Liver (tissue), 9 donors: Measurements from ENCODE around the gene EVC2. TPM values are rescaled to one million over a fixed set of nuclear protein-coding genes. Genes with fewer than 3 reads are reported as not detected.

ENCODE experiments used
- DNase-seq: peaks from one replicate; pipeline ENCODE4 v3.0.0-alpha.2; 2017; ENCODE audit warnings: low spot score
- H3K27ac ChIP-seq, 2 donors: one replicate each; pipeline ENCODE4 v1.7.0; 2013; ENCODE audit warnings: inconsistent platforms in 2 of 2, low read length in 2 of 2, control low read depth in 1 of 2, low read depth in 1 of 2, mild to moderate bottlenecking in 1 of 2
- H3K27me3 ChIP-seq, 4 donors: one replicate each; pipeline versions ENCODE4 v1.6.1 to v1.7.0; 2013; ENCODE audit warnings: low read length in 3 of 4, inconsistent platforms in 1 of 4, mild to moderate bottlenecking in 1 of 4, moderate library complexity in 1 of 4; ENCODE audit not compliant: control insufficient read depth in 4 of 4, insufficient read depth in 4 of 4
- H3K36me3 ChIP-seq, 4 donors: one replicate each; pipeline versions ENCODE4 v1.6.1 to v1.7.0; 2013; ENCODE audit warnings: low read length in 3 of 4, mild to moderate bottlenecking in 3 of 4, low read depth in 1 of 4, moderate library complexity in 1 of 4; ENCODE audit not compliant: control insufficient read depth in 4 of 4, insufficient read depth in 3 of 4
- H3K4me1 ChIP-seq, 4 donors: one replicate each; pipeline versions ENCODE4 v1.6.1 to v1.7.0; 2013; ENCODE audit warnings: low read length in 3 of 4, mild to moderate bottlenecking in 3 of 4, moderate library complexity in 1 of 4; ENCODE audit not compliant: control insufficient read depth in 4 of 4, insufficient read depth in 4 of 4
- H3K4me3 ChIP-seq, 3 donors: one replicate each; pipeline versions ENCODE4 v1.6.1 to v1.7.0; 2013; ENCODE audit warnings: low read length in 3 of 3, control low read depth in 1 of 3, low read depth in 1 of 3, mild to moderate bottlenecking in 1 of 3
- H3K9ac ChIP-seq, 2 donors: one replicate each; pipeline ENCODE4 v1.7.0; 2013; ENCODE audit warnings: low read length in 2 of 2, mild to moderate bottlenecking in 2 of 2, moderate library complexity in 2 of 2, control low read depth in 1 of 2, low read depth in 1 of 2
- H3K9me3 ChIP-seq, 4 donors: one replicate each; pipeline versions ENCODE4 v1.6.1 to v1.7.0; 2013; ENCODE audit warnings: low read length in 3 of 4; ENCODE audit not compliant: control insufficient read depth in 4 of 4
- ATF3 ChIP-seq: IDR thresholded peaks from 2 replicates; pipeline ENCODE4 v1.6.1; 2016; ENCODE audit warnings: antibody characterized with exemption
- CTCF ChIP-seq: fragments of 150-350 bp; IDR thresholded peaks from 2 replicates; pipeline ENCODE4 v1.5.1; 2017; ENCODE audit warnings: improper control_type of control experiment, low read depth, low read length; ENCODE audit not compliant: missing input control
- EGR1 ChIP-seq, 2 donors: IDR thresholded peaks; 2 replicates each; pipeline ENCODE4 v1.6.1; 2016 to 2018; ENCODE audit warnings: antibody characterized with exemption in 2 of 2, low read depth in 2 of 2
- FOXA1 ChIP-seq: IDR thresholded peaks from 2 replicates; pipeline ENCODE4 v1.6.1; 2016; ENCODE audit warnings: antibody characterized with exemption
- FOXA2 ChIP-seq: IDR thresholded peaks from 2 replicates; pipeline ENCODE4 v1.6.1; 2016; ENCODE audit warnings: antibody characterized with exemption
- GABPA ChIP-seq, 2 donors: IDR thresholded peaks in 1 of 2; conservative IDR thresholded peaks in 1 of 2; 2 replicates each; pipeline ENCODE4 v1.6.1; 2016; ENCODE audit warnings: antibody characterized with exemption in 2 of 2, mild to moderate bottlenecking in 1 of 2, moderate library complexity in 1 of 2
- HNF4A ChIP-seq, 2 donors: conservative IDR thresholded peaks; 2 replicates each; pipeline ENCODE4 v1.6.1; 2016; ENCODE audit warnings: antibody characterized with exemption in 2 of 2, mild to moderate bottlenecking in 2 of 2
- HNF4G ChIP-seq: IDR thresholded peaks from 2 replicates; pipeline ENCODE4 v1.6.1; 2016; ENCODE audit warnings: antibody characterized with exemption
- JUND ChIP-seq, 2 donors: IDR thresholded peaks; 2 replicates each; pipeline ENCODE4 v1.6.1; 2016; ENCODE audit warnings: antibody characterized with exemption in 2 of 2
- MAX ChIP-seq: IDR thresholded peaks from 2 replicates; pipeline ENCODE4 v1.6.1; 2016; ENCODE audit warnings: antibody characterized with exemption
- NR2F2 ChIP-seq: IDR thresholded peaks from 2 replicates; pipeline ENCODE4 v1.6.1; 2016; ENCODE audit warnings: antibody characterized with exemption
- RAD21 ChIP-seq, 2 donors: IDR thresholded peaks; 2 replicates each; pipeline ENCODE4 v1.6.1; 2016; ENCODE audit warnings: antibody characterized with exemption in 2 of 2, mild to moderate bottlenecking in 2 of 2
- REST ChIP-seq: IDR thresholded peaks from 2 replicates; pipeline ENCODE4 v1.6.1; 2016; ENCODE audit warnings: antibody characterized with exemption, mild to moderate bottlenecking
- RXRA ChIP-seq, 2 donors: IDR thresholded peaks; 2 replicates each; pipeline ENCODE4 v1.6.1; 2017 to 2018; ENCODE audit warnings: antibody characterized with exemption in 2 of 2, mild to moderate bottlenecking in 1 of 2
- SP1 ChIP-seq: IDR thresholded peaks from 2 replicates; pipeline ENCODE4 v1.6.1; 2018; ENCODE audit warnings: antibody characterized with exemption, mild to moderate bottlenecking
- TAF1 ChIP-seq: conservative IDR thresholded peaks from 2 replicates; pipeline ENCODE4 v1.6.1; 2016; ENCODE audit warnings: antibody characterized with exemption, mild to moderate bottlenecking
- YY1 ChIP-seq: IDR thresholded peaks from 2 replicates; pipeline ENCODE4 v1.6.1; 2016; ENCODE audit warnings: antibody characterized with exemption, mild to moderate bottlenecking
- ZBTB33 ChIP-seq: IDR thresholded peaks from 2 replicates; pipeline ENCODE4 v1.6.1; 2016; ENCODE audit warnings: antibody characterized with exemption
- WGBS: extraction: QIAGEN DNeasy Blood & Tissue Kit; methylation state at CpG from one replicate; pipeline ENCODE4 v1.1.7; 2013; 5-methylcytosine and 5-hydroxymethylcytosine counted together
- polyA plus RNA-seq, 2 donors: library from polyadenylated mRNA; stranded (reverse) in 1 of 2; unstranded in 1 of 2; fragments of 200-250 nt in 1 of 2; fragments of >200 nt in 1 of 2; fragmentation: Nextera tagmentation in 1 of 2; extraction: Ambion mirVana in 1 of 2; gene quantifications; one replicate each; pipeline versions ENCODE4 v1.2.1 to v1.2.3, GENCODE V29; 2013 to 2015
- total RNA-seq, 2 donors: library from RNA; depleted of rRNA; stranded (reverse); fragments of >200 nt; gene quantifications; one replicate each; pipeline ENCODE4 v1.2.3, GENCODE V29; 2014
- donor health status: healthy.
- donor health status: healthy.
- donor health status: healthy.
- donor health status: healthy.
- donor health status: healthy.

The EVC2 gene
- total and polyA plus RNA-seq, 4 donors: 0.26 to 1.3 (median 0.57) TPM

GRCh38 chr4:5573965-5574364 is 134.4 kb downstream of the EVC2 start:
- no peaks in the 10 kb centered on the region for H3K27me3 ChIP-seq
- no peak overlapping the region for H3K9ac ChIP-seq
- no peaks in the 10 kb centered on the region for H3K36me3 ChIP-seq
- no peaks in the 10 kb centered on the region for H3K4me1 ChIP-seq
- DNase-seq: no peak
- 90% methylated on average over 8 of the region's 8 CpGs for WGBS
- H3K27ac ChIP-seq: no peak overlapping the region
- H3K4me3 ChIP-seq: no peak overlapping the region
- no peak for TF ChIP-seq EGR1 (IDR thresholded peaks at IDR 0.05; ENCODE audit: low read depth in 2 of 2)
- no peak for TF ChIP-seq SP1
- TF ChIP-seq GABPA (IDR thresholded peaks at IDR 0.05 in 1 of 2, conservative IDR thresholded peaks at IDR 0.05 in 1 of 2): no peak
- no peak for TF ChIP-seq RAD21 (IDR thresholded peaks at IDR 0.05)
- no peak for TF ChIP-seq HNF4A (conservative IDR thresholded peaks at IDR 0.05)
- no peak for TF ChIP-seq ZBTB33
- TF ChIP-seq REST: no peak
- TF ChIP-seq NR2F2: no peak
- TF ChIP-seq MAX: no peak
- TF ChIP-seq YY1: no peak
- no peak for TF ChIP-seq ATF3
- no peak for TF ChIP-seq JUND (IDR thresholded peaks at IDR 0.05)
- TF ChIP-seq TAF1: no peak
- TF ChIP-seq RXRA (IDR thresholded peaks at IDR 0.05): no peak
- TF ChIP-seq FOXA1: no peak
- TF ChIP-seq HNF4G: no peak
- no peaks in the 10 kb centered on the region for H3K9me3 ChIP-seq

- Histone ChIP-seq H3K4me3 (no peak overlapping the region), H3K27ac (no peak overlapping the region), H3K27me3 (no peaks in the 10 kb centered on the region), H3K36me3 (no peaks in the 10 kb centered on the region), H3K9me3 (no peaks in the 10 kb centered on the region), H3K9ac (no peak overlapping the region), H3K4me1 (no peaks in the 10 kb centered on the region)
- WGBS: 93% methylated on average over 5 of the region's 5 CpGs
- DNase-seq: no peak
- TF ChIP-seq EGR1 (IDR thresholded peaks at IDR 0.05; ENCODE audit: low read depth in 2 of 2): no peak
- TF ChIP-seq FOXA1: no peak
- TF ChIP-seq YY1: no peak
- no peak for TF ChIP-seq CTCF
- TF ChIP-seq HNF4A (conservative IDR thresholded peaks at IDR 0.05): no peak
- TF ChIP-seq SP1: no peak
- no peak for TF ChIP-seq ZBTB33
- no peak for TF ChIP-seq FOXA2
- no peak for TF ChIP-seq REST
- TF ChIP-seq RXRA (IDR thresholded peaks at IDR 0.05): no peak
- TF ChIP-seq HNF4G: no peak
- TF ChIP-seq JUND (IDR thresholded peaks at IDR 0.05): no peak
- TF ChIP-seq TAF1: no peak
- no peak for TF ChIP-seq GABPA (IDR thresholded peaks at IDR 0.05 in 1 of 2, conservative IDR thresholded peaks at IDR 0.05 in 1 of 2)
- TF ChIP-seq MAX: no peak
Measured at GRCh38 chr4:5572751-5573150, 135.6 kb downstream of the EVC2 start.
